HG03520 (cell line): ENCODE results near the gene SMIM21.

ENCODE experiments used
- ATAC-seq: cut with Tn5 transposase; IDR thresholded peaks from one replicate; pipeline ENCODE4 v1.9.1; 2021; ENCODE audit warnings: mild to moderate bottlenecking, moderate library complexity; ENCODE audit not compliant: unreplicated experiment

SMIM21 gene

GRCh38 chr18:75378376-75379315 lies 48.9 kb downstream of the SMIM21 start:
- no peak for ATAC-seq

- no peak for ATAC-seq
These were observed 49.6 kb downstream of the SMIM21 start for GRCh38 chr18:75377926-75378325.

- no peak for ATAC-seq
These were observed 50.2 kb downstream of the SMIM21 start for GRCh38 chr18:75377258-75377657.

- no peak for ATAC-seq
These were observed 51.5 kb downstream of the SMIM21 start for GRCh38 chr18:75376004-75376403.

- no peak for ATAC-seq
These were observed 52.2 kb downstream of the SMIM21 start for GRCh38 chr18:75375341-75375740.

- ATAC-seq, result no peak
These were observed 53.0 kb downstream of the SMIM21 start for GRCh38 chr18:75374466-75374865.

- ATAC-seq, result no peak
These were observed 58.3 kb downstream of the SMIM21 start for GRCh38 chr18:75369026-75369721.

GRCh38 chr18:75365837-75366236 lies 61.7 kb downstream of the SMIM21 start:
- ATAC-seq, result no peak

- no peak for ATAC-seq
These were observed 62.3 kb downstream of the SMIM21 start for GRCh38 chr18:75365254-75365629.

GRCh38 chr18:75364512-75365253 lies 62.8 kb downstream of the SMIM21 start:
- no peak for ATAC-seq

- ATAC-seq, result no peak
These were observed 63.9 kb downstream of the SMIM21 start for GRCh38 chr18:75363446-75364225.

- ATAC-seq, result peak; percentile 63
These were observed 65.1 kb downstream of the SMIM21 start for GRCh38 chr18:75362435-75362834.

- ATAC-seq, result no peak
These were observed 66.6 kb downstream of the SMIM21 start for GRCh38 chr18:75360941-75361340.

- ATAC-seq, result no peak
These were observed 67.3 kb downstream of the SMIM21 start for GRCh38 chr18:75360215-75360614.
